SK-N-SH treated with all-trans-retinoic acid at 6 μM for 48 hours (cell line): ENCODE results near the gene GABBR2.

Experiments used
- ATAC-seq: fragments of 200-7000 bp; cut with Tn5 transposase; 3 replicates; pipeline ENCODE4 v1.9.1; 2020; ENCODE audit warnings: mild to moderate bottlenecking, moderate library complexity
- ARNTL ChIP-seq: fragments of 450-650 bp; formaldehyde crosslinking; IDR thresholded peaks from 2 replicates; pipeline ENCODE4 v1.5.0; 2020; ENCODE audit warnings: low read depth, mild to moderate bottlenecking, moderate library complexity, borderline replicate concordance
- BACH2 ChIP-seq: fragments of 250-450 bp; sonication (Bioruptor Pico); IDR thresholded peaks from 2 replicates; pipeline ENCODE4 v1.9.0; 2021; ENCODE audit warnings: mild to moderate bottlenecking, borderline replicate concordance
- CSDC2 ChIP-seq: fragments of 250-450 bp; sonication (Bioruptor Pico); IDR thresholded peaks from 2 replicates; pipeline ENCODE4 v1.5.0; 2020; ENCODE audit warnings: mild to moderate bottlenecking, moderate library complexity
- ESRRG ChIP-seq: fragments of 250-450 bp; sonication (Bioruptor Pico); IDR thresholded peaks from 2 replicates; pipeline ENCODE4 v1.6.1; 2021; ENCODE audit warnings: mild to moderate bottlenecking
- GLIS3 ChIP-seq: fragments of 250-450 bp; sonication (Bioruptor Pico); IDR thresholded peaks from 2 replicates; pipeline ENCODE4 v1.5.0; 2020; ENCODE audit warnings: mild to moderate bottlenecking, moderate library complexity
- ISL1 ChIP-seq: fragments of 250-450 bp; sonication (Bioruptor Pico); IDR thresholded peaks from 2 replicates; pipeline ENCODE4 v2.1.2; 2022; ENCODE audit warnings: mild to moderate bottlenecking, moderate library complexity
- OSR1 ChIP-seq: fragments of 250-450 bp; sonication (Bioruptor Pico); IDR thresholded peaks from 2 replicates; pipeline ENCODE4 v1.8.0; 2022; ENCODE audit warnings: moderate library complexity, mild to moderate bottlenecking, inconsistent platforms
- PPARA ChIP-seq: fragments of 250-450 bp; sonication (Bioruptor Pico); IDR thresholded peaks from 2 replicates; pipeline ENCODE4 v1.5.0; 2020; ENCODE audit warnings: mild to moderate bottlenecking, borderline replicate concordance
- RARB ChIP-seq: fragments of 250-450 bp; sonication (Bioruptor Pico); IDR thresholded peaks from 2 replicates; pipeline ENCODE4 v1.8.0; 2021; ENCODE audit warnings: mild to moderate bottlenecking, moderate library complexity
- SNAI2 ChIP-seq: fragments of 250-450 bp; sonication (Bioruptor Pico); IDR thresholded peaks from 2 replicates; pipeline ENCODE4 v1.5.0; 2020; ENCODE audit warnings: mild to moderate bottlenecking, moderate library complexity
- TCF4 ChIP-seq: fragments of 250-450 bp; sonication (Bioruptor Pico); IDR thresholded peaks from 2 replicates; pipeline ENCODE4 v1.8.0; 2021; ENCODE audit warnings: mild to moderate bottlenecking, moderate library complexity, borderline replicate concordance
- TOX ChIP-seq: fragments of 250-450 bp; sonication (Bioruptor Pico); IDR thresholded peaks from 2 replicates; pipeline ENCODE4 v1.8.0; 2021; ENCODE audit warnings: mild to moderate bottlenecking, moderate library complexity, borderline replicate concordance
- ZC3H10 ChIP-seq: fragments of 250-450 bp; sonication (Bioruptor Pico); IDR thresholded peaks from 2 replicates; pipeline ENCODE4 v1.5.1; 2021; ENCODE audit warnings: mild to moderate bottlenecking, moderate library complexity
- ZFP3 ChIP-seq: fragments of 250-450 bp; sonication (Bioruptor Pico); IDR thresholded peaks from 2 replicates; pipeline ENCODE4 v1.5.0; 2020; ENCODE audit warnings: mild to moderate bottlenecking, moderate library complexity
- ZFP30 ChIP-seq: fragments of 450-650 bp; formaldehyde crosslinking; IDR thresholded peaks from 2 replicates; pipeline ENCODE4 v1.5.0; 2022; ENCODE audit warnings: mild to moderate bottlenecking, moderate library complexity
- ZNF565 ChIP-seq: fragments of 450-650 bp; formaldehyde crosslinking; conservative IDR thresholded peaks from 2 replicates; pipeline ENCODE4 v1.5.0; 2020; ENCODE audit warnings: low read depth, mild to moderate bottlenecking, moderate library complexity
- ZNF70 ChIP-seq: fragments of 450-650 bp; formaldehyde crosslinking; IDR thresholded peaks from 2 replicates; pipeline ENCODE4 v1.5.0; 2020; ENCODE audit warnings: mild to moderate bottlenecking, moderate library complexity
- ZNF8 ChIP-seq: fragments of 450-650 bp; formaldehyde crosslinking; IDR thresholded peaks from 2 replicates; pipeline ENCODE4 v1.5.0; 2020; ENCODE audit warnings: mild to moderate bottlenecking, moderate library complexity
- TF ChIP-seq, protein P1 (sequence below): fragments of 250-450 bp; sonication (Bioruptor Pico); IDR thresholded peaks from 2 replicates; pipeline ENCODE4 v1.8.0; 2021; ENCODE audit warnings: low read depth, mild to moderate bottlenecking, moderate library complexity, borderline replicate concordance
- TF ChIP-seq, protein P2 (sequence below): fragments of 250-450 bp; sonication (Bioruptor Pico); IDR thresholded peaks from 2 replicates; pipeline ENCODE4 v1.5.0; 2020; ENCODE audit warnings: mild to moderate bottlenecking, moderate library complexity
- TF ChIP-seq, protein P3 (sequence below): fragments of 250-450 bp; sonication (Bioruptor Pico); IDR thresholded peaks from 2 replicates; pipeline ENCODE4 v1.5.1; 2020; ENCODE audit warnings: low read depth, mild to moderate bottlenecking, moderate library complexity
- TF ChIP-seq, protein P4 (sequence below): fragments of 250-450 bp; sonication (Bioruptor Pico); IDR thresholded peaks from 2 replicates; pipeline ENCODE4 v1.5.1; 2021; ENCODE audit warnings: mild to moderate bottlenecking, moderate library complexity

The GABBR2 gene

DNA sequence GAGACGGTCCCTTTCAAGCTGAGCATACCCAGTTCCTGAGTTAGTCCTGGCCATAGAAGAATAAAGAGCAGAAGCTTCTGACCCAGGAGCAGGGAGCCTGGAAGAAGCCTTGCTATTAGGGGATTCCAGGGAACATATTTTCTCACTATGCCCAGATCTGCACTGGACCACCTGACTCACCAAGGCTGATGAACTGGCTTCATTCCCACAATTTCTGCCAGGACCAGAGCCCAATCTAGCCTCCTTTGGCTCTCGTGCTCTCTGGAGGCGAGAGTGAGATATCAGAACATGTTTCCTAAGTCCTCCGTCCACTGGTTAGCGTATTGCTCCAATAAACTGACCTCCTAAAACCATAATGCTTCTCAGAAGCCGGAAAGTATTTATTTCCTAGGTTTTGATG lies 9.9 kb downstream of the GABBR2 start:
- TF ChIP-seq OSR1 (CRISPR knock-in tag) (no peak), ZFP3 (CRISPR knock-in tag) (no peak), TCF4 (CRISPR knock-in tag) (no peak), ESRRG (CRISPR knock-in tag) (no peak), TOX (CRISPR knock-in tag) (no peak), ISL1 (CRISPR knock-in tag) (no peak), ZNF565 (no peak), PPARA (CRISPR knock-in tag) (no peak), RARB (CRISPR knock-in tag) (no peak), CSDC2 (CRISPR knock-in tag) (no peak), ZFP30 (CRISPR knock-in tag) (no peak), ZNF8 (CRISPR knock-in tag) (no peak), ZNF70 (CRISPR knock-in tag) (no peak), ZC3H10 (CRISPR knock-in tag) (no peak)
- TF ChIP-seq, protein P1, sequence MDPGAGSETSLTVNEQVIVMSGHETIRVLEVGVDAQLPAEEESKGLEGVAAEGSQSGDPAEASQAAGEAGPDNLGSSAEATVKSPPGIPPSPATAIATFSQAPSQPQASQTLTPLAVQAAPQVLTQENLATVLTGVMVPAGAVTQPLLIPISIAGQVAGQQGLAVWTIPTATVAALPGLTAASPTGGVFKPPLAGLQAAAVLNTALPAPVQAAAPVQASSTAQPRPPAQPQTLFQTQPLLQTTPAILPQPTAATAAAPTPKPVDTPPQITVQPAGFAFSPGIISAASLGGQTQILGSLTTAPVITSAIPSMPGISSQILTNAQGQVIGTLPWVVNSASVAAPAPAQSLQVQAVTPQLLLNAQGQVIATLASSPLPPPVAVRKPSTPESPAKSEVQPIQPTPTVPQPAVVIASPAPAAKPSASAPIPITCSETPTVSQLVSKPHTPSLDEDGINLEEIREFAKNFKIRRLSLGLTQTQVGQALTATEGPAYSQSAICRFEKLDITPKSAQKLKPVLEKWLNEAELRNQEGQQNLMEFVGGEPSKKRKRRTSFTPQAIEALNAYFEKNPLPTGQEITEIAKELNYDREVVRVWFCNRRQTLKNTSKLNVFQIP (CRISPR knock-in tag), result no peak
- TF ChIP-seq, protein P2, sequence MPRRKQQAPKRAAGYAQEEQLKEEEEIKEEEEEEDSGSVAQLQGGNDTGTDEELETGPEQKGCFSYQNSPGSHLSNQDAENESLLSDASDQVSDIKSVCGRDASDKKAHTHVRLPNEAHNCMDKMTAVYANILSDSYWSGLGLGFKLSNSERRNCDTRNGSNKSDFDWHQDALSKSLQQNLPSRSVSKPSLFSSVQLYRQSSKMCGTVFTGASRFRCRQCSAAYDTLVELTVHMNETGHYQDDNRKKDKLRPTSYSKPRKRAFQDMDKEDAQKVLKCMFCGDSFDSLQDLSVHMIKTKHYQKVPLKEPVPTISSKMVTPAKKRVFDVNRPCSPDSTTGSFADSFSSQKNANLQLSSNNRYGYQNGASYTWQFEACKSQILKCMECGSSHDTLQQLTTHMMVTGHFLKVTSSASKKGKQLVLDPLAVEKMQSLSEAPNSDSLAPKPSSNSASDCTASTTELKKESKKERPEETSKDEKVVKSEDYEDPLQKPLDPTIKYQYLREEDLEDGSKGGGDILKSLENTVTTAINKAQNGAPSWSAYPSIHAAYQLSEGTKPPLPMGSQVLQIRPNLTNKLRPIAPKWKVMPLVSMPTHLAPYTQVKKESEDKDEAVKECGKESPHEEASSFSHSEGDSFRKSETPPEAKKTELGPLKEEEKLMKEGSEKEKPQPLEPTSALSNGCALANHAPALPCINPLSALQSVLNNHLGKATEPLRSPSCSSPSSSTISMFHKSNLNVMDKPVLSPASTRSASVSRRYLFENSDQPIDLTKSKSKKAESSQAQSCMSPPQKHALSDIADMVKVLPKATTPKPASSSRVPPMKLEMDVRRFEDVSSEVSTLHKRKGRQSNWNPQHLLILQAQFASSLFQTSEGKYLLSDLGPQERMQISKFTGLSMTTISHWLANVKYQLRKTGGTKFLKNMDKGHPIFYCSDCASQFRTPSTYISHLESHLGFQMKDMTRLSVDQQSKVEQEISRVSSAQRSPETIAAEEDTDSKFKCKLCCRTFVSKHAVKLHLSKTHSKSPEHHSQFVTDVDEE (CRISPR knock-in tag), result no peak
- TF ChIP-seq, protein P3, sequence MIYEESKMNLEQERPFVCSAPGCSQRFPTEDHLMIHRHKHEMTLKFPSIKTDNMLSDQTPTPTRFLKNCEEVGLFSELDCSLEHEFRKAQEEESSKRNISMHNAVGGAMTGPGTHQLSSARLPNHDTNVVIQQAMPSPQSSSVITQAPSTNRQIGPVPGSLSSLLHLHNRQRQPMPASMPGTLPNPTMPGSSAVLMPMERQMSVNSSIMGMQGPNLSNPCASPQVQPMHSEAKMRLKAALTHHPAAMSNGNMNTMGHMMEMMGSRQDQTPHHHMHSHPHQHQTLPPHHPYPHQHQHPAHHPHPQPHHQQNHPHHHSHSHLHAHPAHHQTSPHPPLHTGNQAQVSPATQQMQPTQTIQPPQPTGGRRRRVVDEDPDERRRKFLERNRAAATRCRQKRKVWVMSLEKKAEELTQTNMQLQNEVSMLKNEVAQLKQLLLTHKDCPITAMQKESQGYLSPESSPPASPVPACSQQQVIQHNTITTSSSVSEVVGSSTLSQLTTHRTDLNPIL (CRISPR knock-in tag), result no peak
- ATAC-seq, result no peak

DNA sequence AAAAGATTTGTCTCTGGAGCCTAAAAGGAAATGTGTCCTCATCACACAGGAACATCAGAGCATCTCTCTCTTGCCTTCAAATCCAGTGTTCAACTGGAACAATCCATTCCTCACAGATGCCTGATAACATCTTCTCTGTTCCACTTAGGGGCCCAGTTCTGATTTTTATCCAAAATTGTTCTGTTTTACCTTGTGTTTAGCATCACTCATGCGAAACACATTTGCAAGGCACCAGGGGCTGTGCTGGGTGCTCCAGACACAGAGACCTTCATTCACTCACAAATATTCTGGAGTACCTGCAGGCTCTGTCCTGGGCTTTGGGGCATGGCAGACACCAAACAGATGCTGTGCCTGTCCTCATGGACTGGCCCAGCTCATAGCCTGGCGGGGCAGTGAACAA lies 13.8 kb downstream of the GABBR2 start:
- TF ChIP-seq, protein P3 (CRISPR knock-in tag), result no peak
- TF ChIP-seq GLIS3 (CRISPR knock-in tag), result no peak
- no peak for TF ChIP-seq ZC3H10 (CRISPR knock-in tag)
- no peak for TF ChIP-seq TOX (CRISPR knock-in tag)
- TF ChIP-seq ZFP30 (CRISPR knock-in tag), result no peak
- TF ChIP-seq BACH2 (CRISPR knock-in tag), result no peak
- no peak for TF ChIP-seq ZNF565
- no peak for ATAC-seq

GRCh38 chr9:98692392-98692791 lies 16.3 kb downstream of the GABBR2 start:
- no peak for ATAC-seq
- TF ChIP-seq GLIS3 (CRISPR knock-in tag) (no peak), ISL1 (CRISPR knock-in tag) (no peak), CSDC2 (CRISPR knock-in tag) (no peak), ARNTL (CRISPR knock-in tag) (no peak), SNAI2 (no peak)

DNA sequence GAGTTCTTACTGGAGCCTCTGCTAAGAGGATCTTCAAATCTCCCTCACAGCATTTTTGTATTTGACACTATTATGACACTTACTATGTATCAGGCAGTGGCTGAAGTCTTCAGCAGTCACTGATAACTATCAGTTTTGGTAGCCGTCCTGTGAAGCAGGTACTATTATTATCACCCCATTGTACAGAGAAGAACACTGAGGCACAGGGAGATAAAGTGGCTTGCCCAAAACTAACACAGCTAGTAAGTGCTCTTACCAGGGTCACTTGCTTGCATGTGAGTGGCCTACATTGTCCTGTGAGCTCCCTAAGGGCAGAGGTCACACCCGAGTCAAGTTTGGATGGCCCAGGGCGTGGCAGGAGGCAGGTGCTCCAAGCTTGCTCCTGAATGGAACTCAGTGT lies 16.8 kb downstream of the GABBR2 start:
- TF ChIP-seq CSDC2 (CRISPR knock-in tag), result no peak
- TF ChIP-seq, protein P4, sequence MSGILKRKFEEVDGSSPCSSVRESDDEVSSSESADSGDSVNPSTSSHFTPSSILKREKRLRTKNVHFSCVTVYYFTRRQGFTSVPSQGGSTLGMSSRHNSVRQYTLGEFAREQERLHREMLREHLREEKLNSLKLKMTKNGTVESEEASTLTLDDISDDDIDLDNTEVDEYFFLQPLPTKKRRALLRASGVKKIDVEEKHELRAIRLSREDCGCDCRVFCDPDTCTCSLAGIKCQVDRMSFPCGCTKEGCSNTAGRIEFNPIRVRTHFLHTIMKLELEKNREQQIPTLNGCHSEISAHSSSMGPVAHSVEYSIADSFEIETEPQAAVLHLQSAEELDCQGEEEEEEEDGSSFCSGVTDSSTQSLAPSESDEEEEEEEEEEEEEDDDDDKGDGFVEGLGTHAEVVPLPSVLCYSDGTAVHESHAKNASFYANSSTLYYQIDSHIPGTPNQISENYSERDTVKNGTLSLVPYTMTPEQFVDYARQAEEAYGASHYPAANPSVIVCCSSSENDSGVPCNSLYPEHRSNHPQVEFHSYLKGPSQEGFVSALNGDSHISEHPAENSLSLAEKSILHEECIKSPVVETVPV (CRISPR knock-in tag), result no peak
- TF ChIP-seq, all 23 proteins: peak for 0
- no peak for ATAC-seq
